ENCODE data around the gene SYT2. TPM values are rescaled to one million over a fixed set of nuclear protein-coding genes. Genes with fewer than 3 reads are reported as not detected.

Gene SYT2
- total RNA-seq, 1 donor from 2014 or later, result 2.6 TPM

DNA sequence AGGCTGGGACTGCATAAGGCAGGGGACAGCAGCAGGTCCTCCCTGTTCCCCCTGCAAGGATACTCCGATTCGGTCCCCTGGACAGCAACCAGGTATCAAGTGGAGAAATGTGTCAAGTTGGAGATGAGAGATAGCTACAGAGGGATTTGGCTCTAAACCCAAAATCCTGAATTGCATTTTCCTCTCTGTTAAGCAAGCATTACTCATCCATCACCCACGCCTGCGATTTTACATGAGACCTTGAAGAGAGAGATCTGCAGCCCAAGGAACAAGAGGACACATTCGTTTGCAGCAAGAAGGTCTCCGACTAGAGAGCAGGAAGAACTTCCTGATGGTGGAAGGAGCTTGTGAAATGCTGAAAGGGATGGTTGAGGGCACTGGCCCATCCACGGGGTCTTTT is 21.9 kb downstream of the SYT2 start:
- Mint-ChIP-seq H3K4me1 (peaks cover 22% of the 10 kb centered on the region), H3K4me3 (no peak overlapping the region), H3K27ac (ENCODE audit: unreplicated experiment) (no peak overlapping the region), H3K9me3 (peaks cover 3% of the 10 kb centered on the region), H3K27me3 (ENCODE audit: low read depth) (peaks cover 55% of the 10 kb centered on the region), H3K36me3 (ENCODE audit: low read depth) (no peaks in the 10 kb centered on the region)
- no peak for DNase-seq (ENCODE audit: low read depth, low spot score)
- TF ChIP-seq, protein P1, sequence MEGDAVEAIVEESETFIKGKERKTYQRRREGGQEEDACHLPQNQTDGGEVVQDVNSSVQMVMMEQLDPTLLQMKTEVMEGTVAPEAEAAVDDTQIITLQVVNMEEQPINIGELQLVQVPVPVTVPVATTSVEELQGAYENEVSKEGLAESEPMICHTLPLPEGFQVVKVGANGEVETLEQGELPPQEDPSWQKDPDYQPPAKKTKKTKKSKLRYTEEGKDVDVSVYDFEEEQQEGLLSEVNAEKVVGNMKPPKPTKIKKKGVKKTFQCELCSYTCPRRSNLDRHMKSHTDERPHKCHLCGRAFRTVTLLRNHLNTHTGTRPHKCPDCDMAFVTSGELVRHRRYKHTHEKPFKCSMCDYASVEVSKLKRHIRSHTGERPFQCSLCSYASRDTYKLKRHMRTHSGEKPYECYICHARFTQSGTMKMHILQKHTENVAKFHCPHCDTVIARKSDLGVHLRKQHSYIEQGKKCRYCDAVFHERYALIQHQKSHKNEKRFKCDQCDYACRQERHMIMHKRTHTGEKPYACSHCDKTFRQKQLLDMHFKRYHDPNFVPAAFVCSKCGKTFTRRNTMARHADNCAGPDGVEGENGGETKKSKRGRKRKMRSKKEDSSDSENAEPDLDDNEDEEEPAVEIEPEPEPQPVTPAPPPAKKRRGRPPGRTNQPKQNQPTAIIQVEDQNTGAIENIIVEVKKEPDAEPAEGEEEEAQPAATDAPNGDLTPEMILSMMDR (conservative IDR thresholded peaks at IDR 0.05), result no peak

DNA sequence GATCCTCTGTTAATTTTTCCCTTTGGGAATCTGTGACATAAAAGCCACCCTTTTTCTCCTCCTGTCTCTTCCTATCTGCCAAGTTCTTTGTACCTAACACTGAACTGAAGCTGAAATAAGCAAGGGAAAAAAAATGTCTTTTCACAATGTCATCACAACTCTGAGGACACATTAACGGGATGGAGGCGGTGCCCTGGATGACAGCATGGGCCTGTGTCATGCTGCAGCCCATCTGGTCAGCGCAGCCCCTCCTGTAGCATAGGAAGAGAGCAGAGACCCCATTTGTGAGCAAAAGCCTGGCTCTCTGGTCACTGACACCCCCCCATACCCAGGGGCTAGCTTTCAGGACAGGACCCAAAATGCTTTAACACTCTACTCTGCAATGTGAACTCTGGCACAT is 22.5 kb downstream of the SYT2 start:
- Mint-ChIP-seq H3K27me3 (ENCODE audit: low read depth) (peaks cover 54% of the 10 kb centered on the region), H3K9me3 (no peaks in the 10 kb centered on the region)

DNA sequence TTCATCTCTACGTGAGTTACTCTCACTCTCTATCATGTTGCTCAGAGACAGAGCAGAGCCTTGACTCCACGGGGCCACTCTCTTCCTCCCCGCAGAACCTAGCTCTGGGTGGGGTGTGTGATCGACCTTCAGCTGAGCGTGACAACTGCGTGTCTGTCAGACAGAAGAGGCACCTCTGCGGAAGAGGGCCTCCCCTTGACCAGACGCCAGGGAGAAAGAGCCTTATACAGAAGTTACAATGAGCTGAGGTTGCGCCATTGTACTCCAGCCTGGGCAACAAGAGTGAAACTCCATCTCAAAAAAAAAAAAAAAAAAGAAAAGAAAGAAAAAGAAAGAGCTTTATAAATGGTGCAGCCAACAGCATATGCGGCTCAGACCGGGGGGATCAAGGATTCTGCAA is 22.9 kb downstream of the SYT2 start:
- TF ChIP-seq, protein P1 (conservative IDR thresholded peaks at IDR 0.05), result no peak
- DNase-seq (ENCODE audit: low read depth, low spot score), result no peak
- no peak overlapping the region for H3K27ac Mint-ChIP-seq (ENCODE audit: unreplicated experiment)
- peaks cover 57% of the 10 kb centered on the region for H3K27me3 Mint-ChIP-seq (ENCODE audit: low read depth)
- no peaks in the 10 kb centered on the region for H3K9me3 Mint-ChIP-seq
- no peak overlapping the region for H3K4me3 Mint-ChIP-seq
- peaks cover 19% of the 10 kb centered on the region for H3K4me1 Mint-ChIP-seq
- H3K36me3 Mint-ChIP-seq (ENCODE audit: low read depth), result no peaks in the 10 kb centered on the region

More for the DNA sequence above, 22.5 kb downstream of the SYT2 start:
- peaks cover 19% of the 10 kb centered on the region for H3K4me1 Mint-ChIP-seq
- no peak overlapping the region for H3K27ac Mint-ChIP-seq (ENCODE audit: unreplicated experiment)
- no peak for DNase-seq (ENCODE audit: low read depth, low spot score)
- no peak overlapping the region for H3K4me3 Mint-ChIP-seq
- H3K36me3 Mint-ChIP-seq (ENCODE audit: low read depth), result no peaks in the 10 kb centered on the region
- TF ChIP-seq, protein P1 (conservative IDR thresholded peaks at IDR 0.05), result no peak

DNA sequence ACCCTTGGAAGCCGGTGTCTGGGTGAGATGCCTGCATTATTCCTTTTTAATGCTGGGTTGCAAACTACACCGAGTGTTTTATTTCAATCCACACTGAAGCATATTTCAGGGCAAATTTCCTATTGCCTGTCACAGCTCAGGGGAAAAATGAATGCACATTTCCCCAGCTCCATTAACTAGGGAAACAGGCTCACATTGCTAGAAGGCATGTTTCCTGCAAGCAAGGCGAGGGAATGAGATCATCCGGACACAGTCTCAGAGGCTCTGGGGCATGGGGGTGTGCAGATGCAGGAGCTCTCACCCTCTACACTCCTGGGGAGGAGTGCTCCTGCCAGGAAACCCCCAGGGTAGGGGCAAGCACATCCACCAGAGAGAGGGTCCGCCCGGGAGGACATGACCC is 24.6 kb downstream of the SYT2 start:
- no peak for DNase-seq (ENCODE audit: low read depth, low spot score)
- peaks cover 19% of the 10 kb centered on the region for H3K4me1 Mint-ChIP-seq
- no peaks in the 10 kb centered on the region for H3K36me3 Mint-ChIP-seq (ENCODE audit: low read depth)
- H3K27ac Mint-ChIP-seq (ENCODE audit: unreplicated experiment), result no peak overlapping the region
- H3K9me3 Mint-ChIP-seq, result no peaks in the 10 kb centered on the region
- TF ChIP-seq, protein P1 (conservative IDR thresholded peaks at IDR 0.05), result no peak
- no peak overlapping the region for H3K4me3 Mint-ChIP-seq
- H3K27me3 Mint-ChIP-seq (ENCODE audit: low read depth), result peaks cover 53% of the 10 kb centered on the region

DNA sequence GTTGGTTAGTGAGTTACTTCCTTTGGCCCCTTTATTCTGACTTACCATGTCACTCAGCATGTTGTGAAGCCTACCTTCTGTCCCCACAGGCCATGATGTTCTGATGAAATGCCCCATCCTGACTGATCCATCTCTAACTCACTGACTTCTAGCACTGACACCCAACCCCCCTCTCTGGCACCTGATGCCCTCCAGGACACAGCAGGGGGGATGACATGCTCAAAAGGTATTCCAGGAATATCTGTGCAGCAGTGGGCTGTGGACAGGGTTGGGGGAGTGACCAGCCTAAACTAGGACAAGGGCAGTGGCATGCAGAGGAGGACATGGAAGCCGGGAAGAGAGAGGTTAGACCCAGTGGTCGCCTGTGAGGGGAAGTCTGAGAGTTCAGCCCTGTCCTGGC is 25.5 kb downstream of the SYT2 start:
- H3K27ac Mint-ChIP-seq (ENCODE audit: unreplicated experiment), result no peak overlapping the region
- DNase-seq (ENCODE audit: low read depth, low spot score), result no peak
- no peaks in the 10 kb centered on the region for H3K9me3 Mint-ChIP-seq
- H3K27me3 Mint-ChIP-seq (ENCODE audit: low read depth), result peaks cover 50% of the 10 kb centered on the region
- H3K4me3 Mint-ChIP-seq, result no peak overlapping the region
- H3K36me3 Mint-ChIP-seq (ENCODE audit: low read depth), result no peaks in the 10 kb centered on the region
- H3K4me1 Mint-ChIP-seq, result peaks cover 19% of the 10 kb centered on the region
- TF ChIP-seq, protein P1 (conservative IDR thresholded peaks at IDR 0.05), result no peak

DNA sequence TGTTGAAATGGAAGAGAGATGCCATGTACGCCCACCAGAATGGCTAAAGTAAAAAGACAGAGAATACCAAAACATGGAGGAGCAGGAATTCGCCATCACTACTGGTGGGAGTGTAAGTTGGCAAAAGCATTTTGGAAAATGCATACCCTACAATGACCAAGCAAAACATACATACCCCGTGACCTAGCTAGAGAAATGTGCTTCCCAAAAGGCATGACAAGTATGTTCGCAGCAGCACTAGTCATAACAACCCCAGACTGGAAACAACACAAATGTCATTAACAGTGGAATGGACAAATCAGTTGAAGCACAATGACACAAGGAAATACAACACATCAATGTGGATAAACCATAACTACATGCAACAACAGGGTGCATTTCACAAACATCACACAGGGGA is 27.2 kb downstream of the SYT2 start:
- H3K4me3 Mint-ChIP-seq, result no peak overlapping the region
- no peak overlapping the region for H3K27ac Mint-ChIP-seq (ENCODE audit: unreplicated experiment)
- no peaks in the 10 kb centered on the region for H3K9me3 Mint-ChIP-seq
- TF ChIP-seq, protein P1 (conservative IDR thresholded peaks at IDR 0.05), result no peak
- H3K4me1 Mint-ChIP-seq, result peaks cover 14% of the 10 kb centered on the region
- DNase-seq (ENCODE audit: low read depth, low spot score), result no peak
- H3K27me3 Mint-ChIP-seq (ENCODE audit: low read depth), result peaks cover 46% of the 10 kb centered on the region
- no peaks in the 10 kb centered on the region for H3K36me3 Mint-ChIP-seq (ENCODE audit: low read depth)
